GM23338 (cell line): Measurements from ENCODE around the gene UHRF1. TPM values are rescaled to one million over a fixed set of nuclear protein-coding genes. Genes with fewer than 3 reads are reported as not detected.
"Not testable (repeated sequence)": the region's sequence is repeated elsewhere in the genome, so short reads cannot be mapped to it uniquely, and the experiment has no call there.

Experiments
- ATAC-seq: fragments of 200-7000 bp; cut with Tn5 transposase; 3 replicates; pipeline ENCODE4 v1.9.1; 2020
- DNase-seq: peaks from one replicate; pipeline ENCODE4 v3.0.0-alpha.2; 2015; ENCODE audit warnings: low spot score
- H2AFZ ChIP-seq: fragments of 200-600 bp; sonication (generic); 2 replicates; pipeline ENCODE4 v1.8.0; 2016; ENCODE audit warnings: antibody characterized with exemption, mild to moderate bottlenecking, moderate library complexity
- H3F3A ChIP-seq: fragments of 200-600 bp; sonication (generic); replicated peaks from 2 replicates; pipeline ENCODE4 v1.8.0; 2017; ENCODE audit warnings: antibody characterized with exemption, mixed run types, low read depth
- H3K27ac ChIP-seq: fragments of 200-600 bp; sonication (generic); 2 replicates; pipeline ENCODE4 v1.6.1; 2016; ENCODE audit warnings: low read depth
- H3K27me3 ChIP-seq: fragments of 200-600 bp; sonication (generic); 2 replicates; pipeline ENCODE4 v1.8.0; 2016; ENCODE audit warnings: mild to moderate bottlenecking, mixed run types, moderate library complexity; ENCODE audit not compliant: insufficient read depth
- H3K36me3 ChIP-seq: fragments of 200-600 bp; sonication (generic); 2 replicates; pipeline ENCODE4 v1.8.0; 2016; ENCODE audit warnings: mild to moderate bottlenecking; ENCODE audit not compliant: insufficient read depth
- H3K4me1 ChIP-seq: fragments of 200-600 bp; sonication (generic); 2 replicates; pipeline ENCODE4 v1.8.0; 2016; ENCODE audit warnings: mild to moderate bottlenecking, moderate library complexity; ENCODE audit not compliant: insufficient read depth
- H3K4me2 ChIP-seq: fragments of 200-600 bp; sonication (generic); 2 replicates; pipeline ENCODE4 v1.7.1; 2017; ENCODE audit warnings: mixed run types
- H3K4me3 ChIP-seq: fragments of 200-600 bp; sonication (generic); 2 replicates; pipeline ENCODE4 v1.6.1; 2016; ENCODE audit warnings: mixed run types
- H3K79me2 ChIP-seq: fragments of 200-600 bp; sonication (generic); replicated peaks from 2 replicates; pipeline ENCODE4 v1.8.0; 2017; ENCODE audit warnings: mild to moderate bottlenecking; ENCODE audit not compliant: insufficient read depth
- H3K9me2 ChIP-seq: fragments of 200-600 bp; sonication (generic); 2 replicates; pipeline ENCODE4 v1.8.0; 2017; ENCODE audit not compliant: insufficient read depth
- H4K20me1 ChIP-seq: fragments of 200-600 bp; sonication (generic); replicated peaks from 2 replicates; pipeline ENCODE4 v1.8.0; 2017; ENCODE audit warnings: mild to moderate bottlenecking; ENCODE audit not compliant: insufficient read depth
- H3K27ac Mint-ChIP-seq: 2 replicates; pipeline ENCODE4 v1.8.0; 2020; ENCODE audit warnings: inconsistent platforms, mild to moderate bottlenecking, moderate library complexity, mixed read lengths
- H3K27me3 Mint-ChIP-seq: 3 replicates; pipeline ENCODE4 v1.8.0; 2022; ENCODE audit warnings: low read depth, mild to moderate bottlenecking, moderate library complexity, mixed read lengths, inconsistent platforms; ENCODE audit not compliant: insufficient read depth, poor library complexity
- H3K36me3 Mint-ChIP-seq: 3 replicates; pipeline ENCODE4 v1.8.0; 2021; ENCODE audit warnings: low read depth, mild to moderate bottlenecking, inconsistent platforms, moderate library complexity, mixed read lengths
- H3K4me1 Mint-ChIP-seq: 3 replicates; pipeline ENCODE4 v1.8.0; 2020; ENCODE audit warnings: mild to moderate bottlenecking, inconsistent platforms, mixed read lengths
- H3K4me3 Mint-ChIP-seq: 3 replicates; pipeline ENCODE4 v1.8.0; 2021; ENCODE audit warnings: moderate library complexity, mild to moderate bottlenecking, inconsistent platforms, mixed read lengths
- H3K9me3 Mint-ChIP-seq: 3 replicates; pipeline ENCODE4 v1.8.0; 2020; ENCODE audit warnings: moderate library complexity, mild to moderate bottlenecking, inconsistent platforms, mixed read lengths
- CREB1 ChIP-seq: fragments of 250-450 bp; sonication (Bioruptor Pico); IDR thresholded peaks from 2 replicates; pipeline ENCODE4 v1.5.0; 2020; ENCODE audit warnings: low read depth, mild to moderate bottlenecking, moderate library complexity
- EZH2phosphoT487 ChIP-seq: fragments of 200-600 bp; sonication (generic); IDR thresholded peaks from one replicate; pipeline ENCODE4 v1.8.1; 2018; ENCODE audit warnings: antibody characterized with exemption; ENCODE audit not compliant: unreplicated experiment
- JUNB ChIP-seq: IDR thresholded peaks from one replicate; pipeline ENCODE4 v1.6.1; 2016; ENCODE audit warnings: antibody characterized with exemption; ENCODE audit not compliant: unreplicated experiment
- NANOG ChIP-seq: IDR thresholded peaks from 2 replicates; pipeline ENCODE4 v1.6.1; 2016; ENCODE audit warnings: antibody characterized with exemption, borderline replicate concordance
- POLR2AphosphoS5 ChIP-seq: IDR thresholded peaks from 2 replicates; pipeline ENCODE4 v1.6.1; 2016; ENCODE audit warnings: antibody characterized with exemption, low read depth
- ZNF331 ChIP-seq: fragments of 250-450 bp; sonication (Bioruptor Pico); IDR thresholded peaks from 2 replicates; pipeline ENCODE4 v1.5.0; 2020; ENCODE audit warnings: low read depth, mild to moderate bottlenecking, moderate library complexity
- polyA plus RNA-seq: library from polyadenylated mRNA; unstranded; fragments of >200 nt; fragmentation: Nextera tagmentation; extraction: Ambion mirVana; gene quantifications from 2 replicates; pipeline ENCODE4 v1.2.1, GENCODE V29; 2016
- total RNA-seq: library from RNA; depleted of rRNA; stranded (reverse); fragments of >200 nt; shearing (Covaris generic); gene quantifications from 2 replicates; pipeline ENCODE4 v1.2.3, GENCODE V29; 2014
- TF ChIP-seq, protein P1 (sequence below): IDR thresholded peaks from 2 replicates; pipeline ENCODE4 v1.6.1; 2016; ENCODE audit warnings: antibody characterized with exemption
- TF ChIP-seq, protein P2 (sequence below), 2 experiments: fragments of 200-600 bp in 1 of 2; sonication (generic) in 1 of 2; conservative IDR thresholded peaks; 2 replicates each; pipeline versions ENCODE4 v1.5.1 to v1.6.1; 2016 to 2017; ENCODE audit warnings: antibody characterized with exemption in 2 of 2, low read depth in 2 of 2, mild to moderate bottlenecking in 2 of 2, moderate library complexity in 1 of 2

Gene UHRF1
- total and polyA plus RNA-seq, 2 experiments from 2014 or later: 20.3 to 45.7 TPM

DNA sequence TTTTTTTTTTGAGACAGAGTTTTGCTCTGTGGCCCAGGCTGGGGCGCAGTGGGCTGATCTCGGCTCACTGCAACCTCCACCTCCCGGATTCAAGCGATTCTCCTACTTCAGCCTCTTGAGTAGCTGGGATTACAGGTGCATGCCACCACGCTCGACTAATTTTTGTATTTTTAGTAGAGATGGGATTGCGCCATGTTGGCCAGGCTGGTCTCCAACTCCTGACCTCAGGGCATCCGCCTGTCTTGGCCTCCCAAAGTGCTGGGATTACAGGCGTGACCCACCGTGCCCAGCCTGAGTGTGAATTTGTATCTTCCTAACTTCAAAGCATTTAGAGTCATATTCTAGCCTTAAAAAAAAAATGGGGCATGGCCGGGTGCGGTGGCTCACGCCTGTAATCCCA, 66.3 kb downstream of the UHRF1 start:
- H3K36me3 ChIP-seq, H3K27ac ChIP-seq, ATAC-seq, H3K27me3 ChIP-seq, H3K36me3 Mint-ChIP-seq, H3K4me2 ChIP-seq, H3K4me3 ChIP-seq, H2AFZ ChIP-seq, H3K9me2 ChIP-seq, DNase-seq, H3K9me3 Mint-ChIP-seq, H3F3A ChIP-seq, H3K27ac Mint-ChIP-seq, H3K4me3 Mint-ChIP-seq: not testable (repeated sequence)
- peaks cover 99% of the 10 kb centered on the region for H3K79me2 ChIP-seq
- H4K20me1 ChIP-seq: peaks cover 39% of the 10 kb centered on the region
- Mint-ChIP-seq H3K4me1 (peaks cover 27% of the 10 kb centered on the region), H3K27me3 (peaks cover 17% of the 10 kb centered on the region)
- peaks cover 12% of the 10 kb centered on the region for H3K4me1 ChIP-seq

DNA sequence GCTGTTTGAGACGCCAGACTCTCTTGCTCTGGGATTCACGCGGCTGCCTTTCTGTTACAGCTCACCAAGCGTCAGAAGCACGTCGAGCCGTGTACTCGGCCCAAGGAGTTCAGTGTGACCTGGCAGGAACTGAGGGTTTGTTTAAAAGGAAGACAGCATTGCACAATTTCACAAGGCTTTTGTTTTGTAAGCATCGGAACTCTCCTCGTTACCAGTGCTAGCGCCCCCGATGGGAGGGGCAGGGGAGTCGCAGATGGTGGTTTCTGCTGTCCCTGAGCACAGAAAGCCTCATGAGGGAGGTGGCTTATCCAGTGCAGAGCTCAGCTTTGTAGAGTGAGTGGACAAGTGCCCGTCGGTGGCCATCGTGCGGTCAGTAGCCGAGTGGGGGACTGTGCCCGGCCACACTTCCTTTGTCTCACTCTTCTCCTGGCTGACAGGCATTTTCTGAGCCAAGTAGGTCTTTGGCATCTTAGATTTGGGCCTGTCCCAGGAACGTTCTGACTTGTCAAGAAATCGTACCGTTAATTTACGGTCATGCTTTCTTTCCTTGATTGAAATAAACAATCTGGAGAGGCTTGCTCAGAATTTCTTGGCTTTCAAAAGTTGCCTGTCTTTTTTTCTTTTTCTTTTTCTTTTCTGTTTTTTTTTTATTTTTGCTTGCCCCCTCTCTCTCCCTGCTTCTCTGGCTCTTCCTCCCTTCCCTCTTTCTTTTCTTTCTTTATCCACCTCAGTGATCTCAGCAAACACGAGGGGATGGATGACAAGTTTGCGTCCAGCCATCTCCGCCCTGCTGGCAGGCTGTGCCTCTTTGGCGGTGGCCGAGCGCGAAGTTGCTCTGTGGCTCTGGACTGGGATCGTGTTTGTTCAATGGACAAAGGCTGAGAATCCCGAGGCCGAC, 67.3 kb downstream of the UHRF1 start:
- Histone ChIP-seq H3K27ac (peak overlapping the region; percentile 39; the same call in 1 of the 2 replicates), H3K9me2 (no peaks in the 10 kb centered on the region), H3K4me2 (no peak overlapping the region), H3K4me1 (peaks cover 2% of the 10 kb centered on the region; the same call in 1 of the 2 replicates), H4K20me1 (peaks cover 42% of the 10 kb centered on the region), H3K4me3 (no peak overlapping the region), H2AFZ (no peak overlapping the region), H3K36me3 (no peaks in the 10 kb centered on the region), H3K79me2 (peaks cover 98% of the 10 kb centered on the region), H3K27me3 (no peaks in the 10 kb centered on the region), H3F3A (0 out of 2 replicates have a peak, but pooled peaks cover 3% of the 10 kb centered on the region)
- TF ChIP-seq, protein P1, sequence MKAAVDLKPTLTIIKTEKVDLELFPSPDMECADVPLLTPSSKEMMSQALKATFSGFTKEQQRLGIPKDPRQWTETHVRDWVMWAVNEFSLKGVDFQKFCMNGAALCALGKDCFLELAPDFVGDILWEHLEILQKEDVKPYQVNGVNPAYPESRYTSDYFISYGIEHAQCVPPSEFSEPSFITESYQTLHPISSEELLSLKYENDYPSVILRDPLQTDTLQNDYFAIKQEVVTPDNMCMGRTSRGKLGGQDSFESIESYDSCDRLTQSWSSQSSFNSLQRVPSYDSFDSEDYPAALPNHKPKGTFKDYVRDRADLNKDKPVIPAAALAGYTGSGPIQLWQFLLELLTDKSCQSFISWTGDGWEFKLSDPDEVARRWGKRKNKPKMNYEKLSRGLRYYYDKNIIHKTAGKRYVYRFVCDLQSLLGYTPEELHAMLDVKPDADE: no peak
- TF ChIP-seq, protein P2, sequence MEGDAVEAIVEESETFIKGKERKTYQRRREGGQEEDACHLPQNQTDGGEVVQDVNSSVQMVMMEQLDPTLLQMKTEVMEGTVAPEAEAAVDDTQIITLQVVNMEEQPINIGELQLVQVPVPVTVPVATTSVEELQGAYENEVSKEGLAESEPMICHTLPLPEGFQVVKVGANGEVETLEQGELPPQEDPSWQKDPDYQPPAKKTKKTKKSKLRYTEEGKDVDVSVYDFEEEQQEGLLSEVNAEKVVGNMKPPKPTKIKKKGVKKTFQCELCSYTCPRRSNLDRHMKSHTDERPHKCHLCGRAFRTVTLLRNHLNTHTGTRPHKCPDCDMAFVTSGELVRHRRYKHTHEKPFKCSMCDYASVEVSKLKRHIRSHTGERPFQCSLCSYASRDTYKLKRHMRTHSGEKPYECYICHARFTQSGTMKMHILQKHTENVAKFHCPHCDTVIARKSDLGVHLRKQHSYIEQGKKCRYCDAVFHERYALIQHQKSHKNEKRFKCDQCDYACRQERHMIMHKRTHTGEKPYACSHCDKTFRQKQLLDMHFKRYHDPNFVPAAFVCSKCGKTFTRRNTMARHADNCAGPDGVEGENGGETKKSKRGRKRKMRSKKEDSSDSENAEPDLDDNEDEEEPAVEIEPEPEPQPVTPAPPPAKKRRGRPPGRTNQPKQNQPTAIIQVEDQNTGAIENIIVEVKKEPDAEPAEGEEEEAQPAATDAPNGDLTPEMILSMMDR (conservative IDR thresholded peaks at IDR 0.05; ENCODE audit: low read depth in 2 of 2): peak; percentile 65 to 68
- TF ChIP-seq POLR2AphosphoS5 (no peak), ZNF331 (CRISPR knock-in tag) (no peak), JUNB (no peak), CREB1 (CRISPR knock-in tag) (no peak), EZH2phosphoT487 (no peak), NANOG (no peak)
- peak; percentile 85 for DNase-seq
- peak; percentile 65 for ATAC-seq
- Mint-ChIP-seq H3K36me3 (no peaks in the 10 kb centered on the region; the same call in 2 of the 3 replicates), H3K27ac (peak overlapping the region; percentile 84; the same call in 1 of the 2 replicates), H3K27me3 (peaks cover 15% of the 10 kb centered on the region), H3K9me3 (no peaks in the 10 kb centered on the region), H3K4me3 (no peak overlapping the region), H3K4me1 (peaks cover 20% of the 10 kb centered on the region)
